Body of pancreas (tissue), 4 donors: ENCODE measurements around the gene OR2T10.
"Not testable (repeated sequence)": the region's sequence is repeated elsewhere in the genome, so short reads cannot be mapped to it uniquely, and the experiment has no call there.

Experiments used
- CTCF ChIP-seq, 7 experiments: fragments of 450-650 bp in 4 of 7; fragments of 200-600 bp in 3 of 7; sonication (generic) in 3 of 7; IDR thresholded peaks; one replicate each; pipeline ENCODE4 v1.5.1; 2016 to 2019; ENCODE audit warnings: antibody characterized with exemption in 7 of 7
- POLR2A ChIP-seq, 3 donors: fragments of 450-650 bp; IDR thresholded peaks; one replicate each; pipeline ENCODE4 v1.6.1; 2016; ENCODE audit warnings: antibody characterized with exemption in 3 of 3, mild to moderate bottlenecking in 2 of 3

GRCh38 chr1:248569049-248569448 is 28.5 kb downstream of the OR2T10 start:
- not testable (repeated sequence) for TF ChIP-seq POLR2A, CTCF (IDR thresholded peaks at IDR 0.05)
